Activated CD4-positive, alpha-beta T cell treated with anti-CD3 and anti-CD28 coated beads, Interleukin-2, Interleukin-6, amounts not matched to agents 100 ng/mL and 50 ng/mL, durations not matched to agents 16 hours and 8 hours (primary cell): ENCODE data around the gene BRPF1.

Experiments
- DNase-seq: peaks from one replicate; pipeline ENCODE4 v3.0.0-alpha.2; 2020

BRPF1 gene

DNA sequence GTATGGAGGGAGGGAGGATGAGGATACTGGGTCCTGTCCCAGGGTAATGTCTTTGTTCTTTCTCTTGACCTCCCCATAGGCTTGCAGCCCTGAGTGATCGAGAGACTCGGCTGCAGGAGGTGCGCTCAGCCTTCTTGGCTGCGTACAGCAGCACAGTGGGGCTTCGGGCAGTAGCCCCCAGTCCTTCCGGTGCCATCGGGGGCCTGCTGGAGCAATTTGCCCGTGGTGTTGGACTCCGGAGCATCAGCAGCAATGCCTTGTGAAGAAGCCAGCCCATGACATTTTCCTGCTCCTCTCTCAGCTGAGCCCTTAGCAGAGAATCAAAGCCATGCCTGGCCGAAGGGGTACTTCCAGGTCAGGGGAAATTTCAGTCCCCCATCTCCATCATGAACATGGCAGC, 29.8 kb upstream of the BRPF1 start:
- no peak for DNase-seq

DNA sequence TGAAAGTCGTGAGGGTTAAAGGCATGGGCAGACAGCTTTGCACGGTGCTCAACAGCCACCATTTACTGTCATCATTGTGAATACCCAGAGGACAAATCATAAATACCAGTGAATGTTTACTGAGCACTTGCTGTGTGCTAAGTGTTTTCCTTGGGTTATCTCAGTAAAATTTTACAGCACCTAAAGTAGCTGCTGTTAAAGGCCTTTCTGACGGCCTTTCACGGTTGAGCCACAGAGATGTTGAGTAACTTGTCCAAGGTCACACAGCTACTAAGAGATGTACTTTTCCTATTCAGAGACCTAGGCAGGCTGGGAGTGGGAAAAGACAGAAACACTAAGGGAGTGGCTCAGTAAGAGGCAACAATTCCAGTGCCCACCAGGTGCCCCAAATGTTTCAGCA, 28.3 kb upstream of the BRPF1 start:
- DNase-seq, result no peak

- DNase-seq, result no peak
Observed at GRCh38 chr3:9703736-9704346, 27.7 kb upstream of the BRPF1 start, which contains the start of gene CPNE9. Gene CPNE9, plus strand, starts transcription at chr3:9703833. Its CDS starts 164 bp downstream, at chr3:9703997.

DNA sequence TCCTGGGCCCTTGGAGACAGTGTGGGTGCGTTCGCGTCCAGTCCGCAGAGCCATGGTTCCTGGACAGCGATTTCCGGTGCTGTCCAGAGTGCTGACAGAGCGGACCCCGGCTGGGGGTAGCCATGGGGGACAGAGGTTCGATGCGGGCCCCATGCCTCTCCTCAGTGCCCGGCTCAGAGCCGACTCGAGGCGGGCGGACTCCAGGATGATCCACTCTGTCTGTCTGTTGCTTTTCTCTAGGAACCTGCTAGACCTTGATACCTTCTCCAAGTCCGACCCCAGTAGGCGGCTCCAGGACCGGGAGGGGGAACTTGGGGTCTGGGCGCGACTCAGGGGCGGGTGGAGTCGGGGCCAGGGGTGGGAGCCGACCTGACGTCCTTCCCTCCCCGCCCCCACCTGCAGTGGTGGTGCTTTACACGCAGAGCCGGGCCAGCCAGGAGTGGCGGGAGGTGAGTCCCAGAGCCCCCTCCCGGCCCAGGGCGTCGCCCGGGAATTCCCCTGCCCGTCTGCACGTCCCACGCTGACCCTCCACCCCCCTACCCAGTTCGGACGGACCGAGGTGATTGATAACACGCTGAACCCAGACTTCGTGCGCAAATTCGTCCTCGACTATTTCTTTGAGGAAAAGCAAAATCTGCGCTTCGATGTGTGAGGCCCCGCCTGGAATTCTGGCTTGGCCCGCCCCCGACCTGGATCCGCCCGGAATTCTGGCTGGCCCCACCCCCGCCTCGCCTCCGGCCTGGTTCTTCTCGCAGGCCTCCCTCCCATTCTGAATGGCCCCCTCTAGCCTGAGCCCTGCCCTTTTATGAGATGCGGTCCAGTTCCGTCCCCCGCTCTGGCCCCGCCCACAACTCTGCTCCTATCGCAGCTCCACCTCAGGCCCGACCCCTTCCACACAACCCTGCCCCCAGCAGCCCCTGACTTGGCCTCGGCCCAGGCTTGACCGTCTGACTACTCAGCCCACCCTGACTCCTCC, 26.9 kb upstream of the BRPF1 start:
- peak; percentile 14 for DNase-seq

GRCh38 chr3:9710174-9710739, 21.3 kb upstream of the BRPF1 start:
- no peak for DNase-seq

- no peak for DNase-seq
Observed at GRCh38 chr3:9712415-9712814, 19.1 kb upstream of the BRPF1 start.

- no peak for DNase-seq
Observed at GRCh38 chr3:9713142-9713541, 18.4 kb upstream of the BRPF1 start.

- no peak for DNase-seq
Observed at GRCh38 chr3:9715136-9715535, 16.4 kb upstream of the BRPF1 start.

GRCh38 chr3:9715764-9716437, 15.6 kb upstream of the BRPF1 start:
- DNase-seq, result peak; percentile 28

GRCh38 chr3:9716801-9717555, 14.6 kb upstream of the BRPF1 start:
- DNase-seq, result no peak

DNA sequence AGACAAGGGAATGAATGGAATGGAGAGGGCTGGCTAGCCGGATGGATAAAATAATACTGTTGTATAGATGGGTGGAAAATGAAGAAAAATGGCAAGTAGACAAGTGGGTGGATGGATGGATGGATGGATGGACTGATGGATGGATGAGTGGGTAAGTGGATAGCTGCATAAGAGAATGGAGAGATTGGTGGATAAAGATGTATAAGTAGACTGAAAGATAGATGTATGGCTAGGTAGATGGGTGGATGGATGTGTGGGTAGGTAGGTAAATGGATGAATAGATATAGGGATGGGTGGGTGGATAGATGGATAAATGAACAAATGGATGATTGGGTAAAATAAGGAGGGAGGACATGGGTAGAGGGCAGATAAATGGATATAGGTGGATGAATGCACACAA, 14.0 kb upstream of the BRPF1 start:
- DNase-seq, result no peak

DNA sequence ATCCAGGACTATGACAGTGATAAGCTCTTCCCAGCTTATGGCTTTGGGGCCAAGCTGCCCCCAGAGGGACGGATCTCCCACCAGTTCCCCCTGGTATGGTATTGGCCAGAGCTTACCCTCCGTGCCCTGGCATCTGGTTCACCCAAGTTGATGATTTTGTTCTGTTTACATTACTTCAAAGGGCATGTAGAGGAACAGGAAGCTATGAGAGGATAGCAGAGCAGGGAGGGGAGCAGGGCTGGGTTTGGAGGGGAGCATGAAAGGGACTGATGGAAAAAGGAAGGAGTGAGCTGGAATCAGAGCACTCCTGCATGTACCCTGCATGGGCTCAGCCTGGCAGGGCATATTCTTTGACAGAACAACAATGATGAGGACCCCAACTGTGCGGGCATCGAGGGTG, 13.4 kb upstream of the BRPF1 start:
- DNase-seq, result no peak

GRCh38 chr3:9721015-9721699, 10.4 kb upstream of the BRPF1 start:
- no peak for DNase-seq

DNA sequence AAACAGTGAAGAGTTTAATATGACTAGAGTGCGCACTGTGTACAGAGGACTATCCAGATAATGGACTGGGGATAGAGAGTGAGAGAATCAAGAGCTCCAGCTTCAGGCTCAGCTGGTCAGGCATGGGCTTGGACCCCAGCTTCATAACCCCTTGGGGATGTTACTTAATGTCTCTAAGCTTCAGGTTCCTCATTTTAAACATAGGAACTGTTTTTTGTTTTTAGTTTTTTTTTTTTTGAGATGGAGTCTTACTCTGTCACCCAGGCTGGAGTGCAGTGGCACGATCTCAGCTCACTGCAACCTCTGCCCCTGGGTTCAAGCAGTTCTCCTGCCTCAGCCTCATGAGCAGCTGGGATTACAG, 9.9 kb upstream of the BRPF1 start:
- no peak for DNase-seq

DNA sequence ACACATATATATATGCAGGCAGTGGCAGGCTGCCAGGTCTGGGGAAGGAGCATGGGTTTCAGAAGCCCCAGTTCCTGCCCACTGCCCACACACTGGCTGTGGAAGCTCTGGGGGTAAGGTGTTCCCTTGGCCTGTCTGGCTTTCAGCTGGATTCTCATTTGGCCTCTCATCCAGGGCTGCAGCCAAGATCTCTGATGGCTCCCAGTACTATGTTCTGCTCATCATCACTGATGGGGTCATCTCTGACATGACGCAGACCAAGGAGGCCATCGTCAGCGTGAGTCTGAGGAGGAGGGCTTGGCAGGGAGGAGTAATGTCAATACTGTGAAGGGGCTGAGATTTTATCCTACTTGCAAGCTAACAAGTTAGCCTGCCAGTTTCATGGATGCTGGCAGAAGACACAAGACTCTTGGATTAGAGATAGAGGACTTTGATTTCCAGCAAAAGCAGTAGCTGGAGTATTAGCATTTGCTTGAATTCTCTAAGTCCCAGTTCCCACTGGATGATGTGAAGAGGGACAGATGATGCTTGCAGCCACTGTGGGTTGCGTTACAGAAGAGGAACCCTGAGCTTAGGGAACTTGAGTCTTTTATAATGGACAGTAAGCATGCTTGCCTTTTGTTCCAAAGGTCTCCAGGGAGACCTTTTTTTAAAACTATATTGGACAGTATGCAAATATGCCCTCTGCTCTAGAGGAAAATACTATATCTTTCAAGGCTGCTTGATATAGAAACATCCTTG, 5.6 kb upstream of the BRPF1 start:
- no peak for DNase-seq

DNA sequence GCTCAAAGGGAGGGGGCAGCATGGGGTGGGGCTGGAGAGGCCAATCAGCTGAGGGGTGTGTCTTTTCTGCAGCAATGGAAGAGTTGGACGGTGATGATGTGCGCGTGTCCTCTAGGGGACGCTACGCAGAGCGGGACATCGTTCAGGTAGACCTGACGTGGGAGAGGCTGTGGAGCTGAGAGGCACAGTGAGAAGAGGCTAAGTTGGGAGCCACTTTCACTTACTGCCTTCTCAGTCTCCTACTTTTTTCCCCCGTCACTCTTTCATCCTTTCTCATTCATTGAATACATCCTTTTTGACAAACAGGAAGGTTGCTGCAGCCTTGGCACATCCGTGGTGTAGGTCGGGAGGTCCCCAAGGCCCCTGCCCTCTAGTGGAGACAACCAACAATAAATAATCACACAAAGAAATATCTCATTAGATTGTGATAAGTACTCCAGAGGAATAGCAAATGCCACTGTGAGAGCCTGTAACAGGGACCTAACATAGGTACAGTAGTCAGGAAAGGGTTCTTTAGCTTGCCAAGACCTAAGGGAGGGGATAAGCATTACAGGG, 4.4 kb upstream of the BRPF1 start:
- peak; percentile 61 for DNase-seq

- DNase-seq, result no peak
Observed at GRCh38 chr3:9727743-9728142, 3.8 kb upstream of the BRPF1 start.

GRCh38 chr3:9729419-9729818, 2.1 kb upstream of the BRPF1 start:
- no peak for DNase-seq

DNA sequence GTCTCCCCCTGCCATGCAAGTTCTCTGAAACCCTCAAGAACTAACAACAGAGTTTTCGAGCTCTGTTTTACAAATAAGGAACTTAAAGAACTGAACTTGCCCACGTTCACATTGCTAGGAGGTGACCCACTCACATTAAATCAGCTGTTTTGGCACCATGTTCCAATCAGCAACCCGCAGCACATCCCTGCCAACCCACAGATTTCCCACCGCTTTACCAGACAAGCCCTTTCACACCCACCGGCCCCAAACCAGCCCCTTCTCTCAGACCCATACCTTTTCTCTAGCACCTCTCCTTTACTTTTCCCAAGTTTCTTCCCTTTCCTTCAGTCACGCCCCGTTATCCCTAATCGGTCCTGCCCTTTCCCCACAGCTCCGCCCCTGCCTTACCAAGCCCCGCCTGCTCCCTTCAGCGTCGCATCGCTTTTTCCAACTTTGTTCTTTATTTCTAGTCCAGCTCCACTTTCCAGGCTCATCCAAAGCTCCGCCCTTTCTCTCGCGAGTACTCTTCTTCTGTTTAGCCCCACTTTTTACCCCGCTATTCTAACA, 804 bp upstream of the BRPF1 start:
- DNase-seq, result no peak

GRCh38 chr3:9732080-9732739, 675 bp downstream of the BRPF1 start:
- DNase-seq, result peak; percentile 44
